Thoracic aorta (tissue), 2 donors: ENCODE measurements around the gene COA5. TPM values are rescaled to one million over a fixed set of nuclear protein-coding genes. Genes with fewer than 3 reads are reported as not detected.

Experiments
- ATAC-seq: fragments of 150-250 bp; one replicate; pipeline ENCODE4 v1.8.0; 2017; ENCODE audit warnings: low read depth; ENCODE audit not compliant: insufficient number of reproducible peaks, low FRiP score
- DNase-seq: peaks from one replicate; pipeline ENCODE4 v3.0.0-alpha.2; 2020; ENCODE audit warnings: low spot score
- H3K27ac ChIP-seq, 2 donors: fragments of 200-600 bp; sonication (generic); 1 replicate in 1 of 2; 2 replicates in 1 of 2; pipeline ENCODE4 v1.5.1; 2016; ENCODE audit warnings: mild to moderate bottlenecking in 2 of 2, moderate library complexity in 2 of 2
- H3K27me3 ChIP-seq: fragments of 200-600 bp; sonication (generic); replicated peaks from 2 replicates; pipeline ENCODE4 v1.6.0; 2016; ENCODE audit warnings: mild to moderate bottlenecking; ENCODE audit not compliant: insufficient read depth
- H3K36me3 ChIP-seq: fragments of 200-600 bp; sonication (generic); one replicate; pipeline ENCODE4 v1.5.1; 2016
- H3K4me1 ChIP-seq, 2 donors: fragments of 200-600 bp; sonication (generic); 1 replicate in 1 of 2; 2 replicates in 1 of 2; pipeline versions ENCODE4 v1.5.1 to v1.6.0; 2016; ENCODE audit warnings: low read depth in 2 of 2, mild to moderate bottlenecking in 1 of 2; ENCODE audit not compliant: control insufficient read depth in 1 of 2
- H3K4me3 ChIP-seq: fragments of 200-600 bp; sonication (generic); 2 replicates; pipeline ENCODE4 v1.5.1; 2016; ENCODE audit warnings: mild to moderate bottlenecking
- H3K9me3 ChIP-seq: fragments of 200-600 bp; sonication (generic); 2 replicates; pipeline ENCODE4 v1.5.1; 2016
- total RNA-seq, 2 donors: library from RNA; depleted of rRNA; stranded (reverse); fragments of >200 nt; gene quantifications; one replicate each; pipeline versions ENCODE4 v1.1.0 to v1.2.3, GENCODE V29; 2016
- TF ChIP-seq, protein P1 (sequence below): fragments of 200-600 bp; sonication (generic); IDR thresholded peaks from one replicate; pipeline ENCODE4 v1.5.1; 2019; ENCODE audit warnings: antibody characterized with exemption

Gene COA5
- total RNA-seq, 2 donors from 2014 or later, result 29.8 to 37.5 TPM

- H3K27me3 ChIP-seq, result no peaks in the 10 kb centered on the region
- TF ChIP-seq, protein P1, sequence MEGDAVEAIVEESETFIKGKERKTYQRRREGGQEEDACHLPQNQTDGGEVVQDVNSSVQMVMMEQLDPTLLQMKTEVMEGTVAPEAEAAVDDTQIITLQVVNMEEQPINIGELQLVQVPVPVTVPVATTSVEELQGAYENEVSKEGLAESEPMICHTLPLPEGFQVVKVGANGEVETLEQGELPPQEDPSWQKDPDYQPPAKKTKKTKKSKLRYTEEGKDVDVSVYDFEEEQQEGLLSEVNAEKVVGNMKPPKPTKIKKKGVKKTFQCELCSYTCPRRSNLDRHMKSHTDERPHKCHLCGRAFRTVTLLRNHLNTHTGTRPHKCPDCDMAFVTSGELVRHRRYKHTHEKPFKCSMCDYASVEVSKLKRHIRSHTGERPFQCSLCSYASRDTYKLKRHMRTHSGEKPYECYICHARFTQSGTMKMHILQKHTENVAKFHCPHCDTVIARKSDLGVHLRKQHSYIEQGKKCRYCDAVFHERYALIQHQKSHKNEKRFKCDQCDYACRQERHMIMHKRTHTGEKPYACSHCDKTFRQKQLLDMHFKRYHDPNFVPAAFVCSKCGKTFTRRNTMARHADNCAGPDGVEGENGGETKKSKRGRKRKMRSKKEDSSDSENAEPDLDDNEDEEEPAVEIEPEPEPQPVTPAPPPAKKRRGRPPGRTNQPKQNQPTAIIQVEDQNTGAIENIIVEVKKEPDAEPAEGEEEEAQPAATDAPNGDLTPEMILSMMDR, result no peak
- no peak overlapping the region for H3K4me3 ChIP-seq
- H3K36me3 ChIP-seq, result peaks cover 3% of the 10 kb centered on the region
- H3K9me3 ChIP-seq, result no peaks in the 10 kb centered on the region
- no peaks in the 10 kb centered on the region for H3K4me1 ChIP-seq
- no peak overlapping the region for H3K27ac ChIP-seq
- no peak for ATAC-seq
- no peak for DNase-seq
These were observed 25.0 kb downstream of the COA5 start for GRCh38 chr2:98583276-98583675.

DNA sequence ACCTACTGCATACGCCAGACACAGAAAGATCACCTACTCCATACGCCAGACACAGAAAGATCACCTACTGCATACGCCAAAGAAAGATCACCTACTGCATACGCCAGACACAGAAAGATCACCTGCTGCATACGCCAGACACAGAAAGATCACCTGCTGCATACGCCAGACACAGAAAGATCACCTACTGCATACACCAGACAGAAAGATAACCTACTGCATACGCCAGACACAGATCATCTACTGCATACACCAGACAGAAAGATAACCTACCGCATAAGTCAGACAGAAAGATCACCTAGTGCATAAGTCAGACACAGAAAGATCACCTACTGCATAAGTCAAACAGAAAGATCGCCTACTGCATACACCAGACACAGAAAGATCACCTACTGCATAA is 25.8 kb downstream of the COA5 start:
- no peak for DNase-seq
- H3K36me3 ChIP-seq, result peaks cover 3% of the 10 kb centered on the region
- ATAC-seq, result no peak

DNA sequence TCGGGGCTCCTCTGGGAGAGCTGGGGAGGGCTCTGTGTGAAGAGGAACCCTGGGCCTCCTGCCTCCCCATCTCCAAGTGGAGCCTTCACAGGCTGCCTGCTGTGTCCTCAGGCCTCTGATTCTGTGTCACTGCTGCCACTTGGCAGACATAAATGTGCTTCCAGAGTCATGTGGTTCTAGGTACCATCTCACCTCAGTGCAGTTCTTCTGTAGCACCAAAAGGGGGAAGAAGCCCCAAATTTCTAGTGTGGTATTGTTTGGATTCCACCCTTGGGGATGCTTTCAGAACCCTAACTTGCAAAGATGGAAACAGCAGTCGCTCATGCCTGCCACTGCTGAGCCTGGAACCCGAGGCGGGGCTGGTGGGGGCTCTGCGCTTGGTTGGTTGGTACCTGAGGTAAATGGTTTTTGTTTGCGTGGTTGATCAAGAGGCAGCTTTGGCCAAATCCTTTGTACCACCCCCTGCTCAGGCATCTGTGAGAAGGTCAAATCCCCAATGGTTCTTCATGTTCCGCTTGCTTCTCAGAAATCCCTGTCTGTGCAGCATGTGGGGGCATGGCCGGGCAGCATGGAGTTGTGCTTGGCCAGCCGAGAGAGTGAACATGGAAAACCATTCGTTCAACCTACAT is 27.5 kb downstream of the COA5 start:
- Histone ChIP-seq H3K27me3 (no peaks in the 10 kb centered on the region), H3K4me3 (no peak overlapping the region), H3K36me3 (peaks cover 6% of the 10 kb centered on the region), H3K4me1 (no peaks in the 10 kb centered on the region), H3K9me3 (no peaks in the 10 kb centered on the region), H3K27ac (no peak overlapping the region)
- TF ChIP-seq, protein P1, result no peak
- ATAC-seq, result no peak
- no peak for DNase-seq

More for the DNA sequence above, 25.8 kb downstream of the COA5 start:
- H3K27me3 ChIP-seq, result no peaks in the 10 kb centered on the region
- H3K27ac ChIP-seq, result no peak overlapping the region
- H3K4me3 ChIP-seq, result no peak overlapping the region
- H3K4me1 ChIP-seq, result no peaks in the 10 kb centered on the region
- TF ChIP-seq, protein P1, result no peak
- H3K9me3 ChIP-seq, result no peaks in the 10 kb centered on the region

GRCh38 chr2:98579926-98580325 is 28.4 kb downstream of the COA5 start:
- Histone ChIP-seq H3K4me1 (no peaks in the 10 kb centered on the region), H3K27ac (no peak overlapping the region), H3K36me3 (peaks cover 10% of the 10 kb centered on the region), H3K4me3 (no peak overlapping the region), H3K9me3 (no peaks in the 10 kb centered on the region), H3K27me3 (no peaks in the 10 kb centered on the region)
- no peak for DNase-seq
- TF ChIP-seq, protein P1, result no peak
- ATAC-seq, result no peak

DNA sequence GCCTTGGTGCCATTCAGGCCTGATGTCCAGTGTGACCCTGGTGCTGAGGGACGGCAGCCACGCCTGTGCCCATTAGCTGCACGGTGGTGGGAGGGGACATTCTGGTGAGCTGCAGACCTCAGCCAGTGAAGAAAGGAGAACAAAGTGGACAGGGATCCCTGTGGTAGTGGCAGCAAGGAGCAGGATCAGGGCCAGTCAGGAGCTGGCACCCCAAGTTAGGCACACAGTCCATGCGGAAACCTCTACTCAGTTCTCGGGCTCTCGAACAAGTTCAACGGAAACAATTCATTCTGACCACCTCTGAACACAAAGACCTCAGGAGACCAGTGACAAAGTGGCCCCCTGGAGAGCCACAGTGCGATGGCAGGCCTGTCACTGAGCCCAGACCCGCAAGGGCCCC is 30.1 kb downstream of the COA5 start:
- no peaks in the 10 kb centered on the region for H3K4me1 ChIP-seq
- H3K27ac ChIP-seq, result no peak overlapping the region
- no peaks in the 10 kb centered on the region for H3K27me3 ChIP-seq
- no peak for ATAC-seq
- DNase-seq, result no peak
- no peaks in the 10 kb centered on the region for H3K9me3 ChIP-seq
- TF ChIP-seq, protein P1, result no peak
- no peak overlapping the region for H3K4me3 ChIP-seq
- peaks cover 14% of the 10 kb centered on the region for H3K36me3 ChIP-seq
